HepG2 (cell line): Measurements from ENCODE around the gene LYST. TPM values are rescaled to one million over a fixed set of nuclear protein-coding genes. Genes with fewer than 3 reads are reported as not detected.
A peak's percentile ranks its signal among the peaks of the same experiment; 100 is the strongest.

Source experiments
- ARNTL ChIP-seq: sonication (generic); formaldehyde crosslinking; IDR thresholded peaks from 2 replicates; pipeline ENCODE4 v1.4.0; 2020; ENCODE audit warnings: mild to moderate bottlenecking, missing genetic modification reagents
- GLI4 ChIP-seq: sonication (generic); formaldehyde crosslinking; IDR thresholded peaks from 2 replicates; pipeline ENCODE4 v1.5.1; 2020; ENCODE audit warnings: missing genetic modification reagents, mild to moderate bottlenecking, moderate library complexity, borderline replicate concordance
- HNF4A ChIP-seq: sonication (generic); formaldehyde crosslinking; IDR thresholded peaks from 2 replicates; pipeline ENCODE4 v1.4.0; 2020; ENCODE audit warnings: missing genetic modification reagents
- HOXA3 ChIP-seq: sonication (generic); formaldehyde crosslinking; IDR thresholded peaks from 2 replicates; pipeline ENCODE4 v1.5.0; 2020; ENCODE audit warnings: missing genetic modification reagents
- KMT2A ChIP-seq: sonication (generic); formaldehyde crosslinking; IDR thresholded peaks from 2 replicates; pipeline ENCODE4 v1.4.0; 2020; ENCODE audit warnings: missing genetic modification reagents
- MIER3 ChIP-seq: IDR thresholded peaks from 2 replicates; pipeline ENCODE4 v1.6.1; 2016; ENCODE audit warnings: missing compliant biosample characterization, borderline replicate concordance
- NCOA5 ChIP-seq: sonication (generic); formaldehyde crosslinking; IDR thresholded peaks from 2 replicates; pipeline ENCODE4 v1.4.0; 2020; ENCODE audit warnings: missing genetic modification reagents
- PAX8 ChIP-seq: sonication (generic); formaldehyde crosslinking; IDR thresholded peaks from 2 replicates; pipeline ENCODE4 v1.8.0; 2022; ENCODE audit warnings: mild to moderate bottlenecking, missing genetic modification reagents, borderline replicate concordance
- RARA ChIP-seq: IDR thresholded peaks from 2 replicates; pipeline ENCODE4 v1.6.1; 2016; ENCODE audit warnings: missing genetic modification reagents, missing compliant biosample characterization
- ZNF101 ChIP-seq: sonication (generic); formaldehyde crosslinking; IDR thresholded peaks from 2 replicates; pipeline ENCODE4 v1.4.0; 2020; ENCODE audit warnings: mild to moderate bottlenecking, low read depth, missing genetic modification reagents, borderline replicate concordance
- ZNF224 ChIP-seq: sonication (generic); formaldehyde crosslinking; IDR thresholded peaks from 2 replicates; pipeline ENCODE4 v1.5.0; 2020; ENCODE audit warnings: mild to moderate bottlenecking, missing genetic modification reagents
- ZNF326 ChIP-seq: sonication (generic); formaldehyde crosslinking; IDR thresholded peaks from 2 replicates; pipeline ENCODE4 v1.4.0; 2020; ENCODE audit warnings: missing genetic modification reagents, borderline replicate concordance
- ZNF878 ChIP-seq: sonication (generic); formaldehyde crosslinking; IDR thresholded peaks from 2 replicates; pipeline ENCODE4 v1.8.1; 2023; ENCODE audit warnings: mild to moderate bottlenecking, missing genetic modification reagents, moderate library complexity
- polyA plus RNA-seq, 8 experiments: library from polyadenylated mRNA; depleted of rRNA in 3 of 8; stranded (reverse) in 7 of 8; unstranded in 1 of 8; fragments of >200 nt; fragmentation: Illumina TruSeq in 4 of 8; extraction: Trizol in 4 of 8; gene quantifications; 2 replicates each; pipeline versions ENCODE4 v1.2.1 to v1.2.3, GENCODE V29; 2011 to 2016; ENCODE audit warnings: low read depth in 4 of 8, missing spikeins in 1 of 8, mixed read lengths in 1 of 8; ENCODE audit not compliant: insufficient read depth in 1 of 8
- total RNA-seq, 5 experiments: library from RNA; depleted of rRNA; stranded (reverse); fragments of >200 nt; fragmentation: Illumina TruSeq; extraction: Trizol; gene quantifications; 2 replicates each; pipeline ENCODE4 v1.2.3, GENCODE V29; 2016; ENCODE audit warnings: low read depth in 1 of 5
- TF ChIP-seq, protein P1 (sequence below): sonication (generic); formaldehyde crosslinking; IDR thresholded peaks from 2 replicates; pipeline ENCODE4 v1.8.1; 2022; ENCODE audit warnings: low read depth, mild to moderate bottlenecking, missing genetic modification reagents
- TF ChIP-seq, protein P2 (sequence below): sonication (generic); formaldehyde crosslinking; IDR thresholded peaks from 2 replicates; pipeline ENCODE4 v1.8.0; 2022; ENCODE audit warnings: mild to moderate bottlenecking, missing genetic modification reagents; ENCODE audit not compliant: insufficient replicate concordance
- TF ChIP-seq, protein P3 (sequence below): sonication (generic); formaldehyde crosslinking; IDR thresholded peaks from 2 replicates; pipeline ENCODE4 v1.5.1; 2020; ENCODE audit warnings: mild to moderate bottlenecking, missing genetic modification reagents, moderate library complexity
- TF ChIP-seq, protein P4 (sequence below): sonication (generic); formaldehyde crosslinking; IDR thresholded peaks from 2 replicates; pipeline ENCODE4 v1.5.1; 2020; ENCODE audit warnings: mild to moderate bottlenecking, missing genetic modification reagents, moderate library complexity

LYST gene
- total and polyA plus RNA-seq, 2 of the 13 experiments (the other 11 are each of a cell fraction or from before 2014, with no cell fraction given), result 0.91 to 2.5 TPM

DNA sequence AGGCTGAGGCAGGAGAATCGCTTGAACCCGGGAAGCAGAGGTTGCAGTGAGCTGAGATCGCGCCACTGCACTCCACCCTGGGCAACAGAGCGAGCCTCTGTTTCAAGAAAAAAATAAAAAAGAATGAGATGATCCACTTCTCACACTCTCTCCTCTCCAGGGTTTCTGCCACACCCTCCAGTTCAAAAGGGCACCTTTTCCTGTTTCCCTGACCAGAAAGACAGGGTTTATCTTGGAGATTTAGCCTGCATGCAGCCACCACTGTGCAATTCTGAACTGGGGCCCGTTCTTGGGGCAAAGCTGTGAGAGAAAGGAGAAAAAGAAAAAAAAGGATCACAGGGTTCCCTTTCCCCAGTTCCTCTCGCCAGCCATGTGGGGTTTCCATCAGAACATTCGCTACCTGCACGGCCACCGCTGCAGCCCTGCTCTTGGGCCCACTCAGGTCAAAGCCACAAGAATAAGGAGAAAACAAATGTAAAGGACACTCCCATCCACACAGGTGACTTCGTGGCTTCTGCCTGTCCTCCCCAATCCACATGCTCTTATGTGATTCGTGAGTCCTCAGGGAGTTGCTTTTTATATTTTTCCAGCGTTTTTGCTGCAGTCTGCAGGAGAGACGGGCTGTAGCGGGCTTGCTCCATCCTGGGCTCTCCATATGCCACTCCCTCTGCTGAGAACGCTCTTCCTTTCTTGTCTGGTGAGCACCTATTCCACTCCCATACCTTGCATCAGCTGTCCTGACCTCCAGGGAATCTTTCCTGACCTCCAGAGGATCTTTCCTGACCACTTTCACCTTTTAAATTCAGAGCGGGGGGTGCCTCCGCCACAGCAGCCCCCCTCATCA, 243.5 kb downstream of the LYST start (continued):
- TF ChIP-seq, protein P1, sequence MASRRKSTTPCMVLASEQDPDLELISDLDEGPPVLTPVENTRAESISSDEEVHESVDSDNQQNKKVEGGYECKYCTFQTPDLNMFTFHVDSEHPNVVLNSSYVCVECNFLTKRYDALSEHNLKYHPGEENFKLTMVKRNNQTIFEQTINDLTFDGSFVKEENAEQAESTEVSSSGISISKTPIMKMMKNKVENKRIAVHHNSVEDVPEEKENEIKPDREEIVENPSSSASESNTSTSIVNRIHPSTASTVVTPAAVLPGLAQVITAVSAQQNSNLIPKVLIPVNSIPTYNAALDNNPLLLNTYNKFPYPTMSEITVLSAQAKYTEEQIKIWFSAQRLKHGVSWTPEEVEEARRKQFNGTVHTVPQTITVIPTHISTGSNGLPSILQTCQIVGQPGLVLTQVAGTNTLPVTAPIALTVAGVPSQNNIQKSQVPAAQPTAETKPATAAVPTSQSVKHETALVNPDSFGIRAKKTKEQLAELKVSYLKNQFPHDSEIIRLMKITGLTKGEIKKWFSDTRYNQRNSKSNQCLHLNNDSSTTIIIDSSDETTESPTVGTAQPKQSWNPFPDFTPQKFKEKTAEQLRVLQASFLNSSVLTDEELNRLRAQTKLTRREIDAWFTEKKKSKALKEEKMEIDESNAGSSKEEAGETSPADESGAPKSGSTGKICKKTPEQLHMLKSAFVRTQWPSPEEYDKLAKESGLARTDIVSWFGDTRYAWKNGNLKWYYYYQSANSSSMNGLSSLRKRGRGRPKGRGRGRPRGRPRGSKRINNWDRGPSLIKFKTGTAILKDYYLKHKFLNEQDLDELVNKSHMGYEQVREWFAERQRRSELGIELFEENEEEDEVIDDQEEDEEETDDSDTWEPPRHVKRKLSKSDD (CRISPR knock-in tag), result 0 out of 2 replicates have a peak, but pooled peaks have one; percentile 14
- TF ChIP-seq, protein P2, sequence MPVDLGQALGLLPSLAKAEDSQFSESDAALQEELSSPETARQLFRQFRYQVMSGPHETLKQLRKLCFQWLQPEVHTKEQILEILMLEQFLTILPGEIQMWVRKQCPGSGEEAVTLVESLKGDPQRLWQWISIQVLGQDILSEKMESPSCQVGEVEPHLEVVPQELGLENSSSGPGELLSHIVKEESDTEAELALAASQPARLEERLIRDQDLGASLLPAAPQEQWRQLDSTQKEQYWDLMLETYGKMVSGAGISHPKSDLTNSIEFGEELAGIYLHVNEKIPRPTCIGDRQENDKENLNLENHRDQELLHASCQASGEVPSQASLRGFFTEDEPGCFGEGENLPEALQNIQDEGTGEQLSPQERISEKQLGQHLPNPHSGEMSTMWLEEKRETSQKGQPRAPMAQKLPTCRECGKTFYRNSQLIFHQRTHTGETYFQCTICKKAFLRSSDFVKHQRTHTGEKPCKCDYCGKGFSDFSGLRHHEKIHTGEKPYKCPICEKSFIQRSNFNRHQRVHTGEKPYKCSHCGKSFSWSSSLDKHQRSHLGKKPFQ (CRISPR knock-in tag), result no peak
- TF ChIP-seq GLI4 (CRISPR knock-in tag) (no peak), KMT2A (CRISPR knock-in tag) (peak; percentile 55; the same call in 1 of the 2 replicates), PAX8 (CRISPR knock-in tag) (no peak), ZNF224 (no peak), MIER3 (no peak), ZNF101 (CRISPR knock-in tag) (no peak), NCOA5 (no peak), ZNF878 (no peak), ARNTL (no peak), RARA (CRISPR knock-in tag) (0 out of 2 replicates have a peak, but pooled peaks have one; percentile 51), HNF4A (CRISPR knock-in tag) (peak; percentile 63), HOXA3 (CRISPR knock-in tag) (no peak), ZNF326 (no peak)
- TF ChIP-seq, protein P3, sequence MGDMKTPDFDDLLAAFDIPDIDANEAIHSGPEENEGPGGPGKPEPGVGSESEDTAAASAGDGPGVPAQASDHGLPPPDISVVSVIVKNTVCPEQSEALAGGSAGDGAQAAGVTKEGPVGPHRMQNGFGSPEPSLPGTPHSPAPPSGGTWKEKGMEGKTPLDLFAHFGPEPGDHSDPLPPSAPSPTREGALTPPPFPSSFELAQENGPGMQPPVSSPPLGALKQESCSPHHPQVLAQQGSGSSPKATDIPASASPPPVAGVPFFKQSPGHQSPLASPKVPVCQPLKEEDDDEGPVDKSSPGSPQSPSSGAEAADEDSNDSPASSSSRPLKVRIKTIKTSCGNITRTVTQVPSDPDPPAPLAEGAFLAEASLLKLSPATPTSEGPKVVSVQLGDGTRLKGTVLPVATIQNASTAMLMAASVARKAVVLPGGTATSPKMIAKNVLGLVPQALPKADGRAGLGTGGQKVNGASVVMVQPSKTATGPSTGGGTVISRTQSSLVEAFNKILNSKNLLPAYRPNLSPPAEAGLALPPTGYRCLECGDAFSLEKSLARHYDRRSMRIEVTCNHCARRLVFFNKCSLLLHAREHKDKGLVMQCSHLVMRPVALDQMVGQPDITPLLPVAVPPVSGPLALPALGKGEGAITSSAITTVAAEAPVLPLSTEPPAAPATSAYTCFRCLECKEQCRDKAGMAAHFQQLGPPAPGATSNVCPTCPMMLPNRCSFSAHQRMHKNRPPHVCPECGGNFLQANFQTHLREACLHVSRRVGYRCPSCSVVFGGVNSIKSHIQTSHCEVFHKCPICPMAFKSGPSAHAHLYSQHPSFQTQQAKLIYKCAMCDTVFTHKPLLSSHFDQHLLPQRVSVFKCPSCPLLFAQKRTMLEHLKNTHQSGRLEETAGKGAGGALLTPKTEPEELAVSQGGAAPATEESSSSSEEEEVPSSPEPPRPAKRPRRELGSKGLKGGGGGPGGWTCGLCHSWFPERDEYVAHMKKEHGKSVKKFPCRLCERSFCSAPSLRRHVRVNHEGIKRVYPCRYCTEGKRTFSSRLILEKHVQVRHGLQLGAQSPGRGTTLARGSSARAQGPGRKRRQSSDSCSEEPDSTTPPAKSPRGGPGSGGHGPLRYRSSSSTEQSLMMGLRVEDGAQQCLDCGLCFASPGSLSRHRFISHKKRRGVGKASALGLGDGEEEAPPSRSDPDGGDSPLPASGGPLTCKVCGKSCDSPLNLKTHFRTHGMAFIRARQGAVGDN (CRISPR knock-in tag), result peak; percentile 32
- TF ChIP-seq, protein P4, sequence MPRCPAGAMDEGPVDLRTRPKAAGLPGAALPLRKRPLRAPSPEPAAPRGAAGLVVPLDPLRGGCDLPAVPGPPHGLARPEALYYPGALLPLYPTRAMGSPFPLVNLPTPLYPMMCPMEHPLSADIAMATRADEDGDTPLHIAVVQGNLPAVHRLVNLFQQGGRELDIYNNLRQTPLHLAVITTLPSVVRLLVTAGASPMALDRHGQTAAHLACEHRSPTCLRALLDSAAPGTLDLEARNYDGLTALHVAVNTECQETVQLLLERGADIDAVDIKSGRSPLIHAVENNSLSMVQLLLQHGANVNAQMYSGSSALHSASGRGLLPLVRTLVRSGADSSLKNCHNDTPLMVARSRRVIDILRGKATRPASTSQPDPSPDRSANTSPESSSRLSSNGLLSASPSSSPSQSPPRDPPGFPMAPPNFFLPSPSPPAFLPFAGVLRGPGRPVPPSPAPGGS (CRISPR knock-in tag), result no peak
